Heart left ventricle (tissue), 16 donors: ENCODE results near the gene EIF1. TPM values are rescaled to one million over a fixed set of nuclear protein-coding genes. Genes with fewer than 3 reads are reported as not detected.

Experiments used
- ATAC-seq, 4 donors: fragments of 200-7000 bp; cut with Tn5 transposase; one replicate each; pipeline ENCODE4 v1.9.1; 2020 to 2022; ENCODE audit warnings: moderate library complexity in 4 of 4, mild to moderate bottlenecking in 3 of 4, moderate number of reproducible peaks in 1 of 4
- DNase-seq, 5 donors: peaks; one replicate each; pipeline ENCODE4 v3.0.0-alpha.2; 2020
- H3K27ac ChIP-seq, 12 donors: fragments of 200-600 bp; sonication (generic) in 4 of 12; one replicate each; pipeline versions ENCODE4 v1.5.0 to v1.8.0; 2016 to 2022; ENCODE audit warnings: mild to moderate bottlenecking in 2 of 12
- H3K27me3 ChIP-seq, 9 donors: fragments of 200-600 bp; sonication (generic) in 2 of 9; one replicate each; pipeline versions ENCODE4 v1.5.1 to v1.8.0; 2016 to 2022; ENCODE audit warnings: mild to moderate bottlenecking in 3 of 9
- H3K36me3 ChIP-seq, 9 donors: fragments of 200-600 bp; sonication (generic) in 2 of 9; one replicate each; pipeline versions ENCODE4 v1.5.0 to v1.8.0; 2018 to 2022; ENCODE audit warnings: mild to moderate bottlenecking in 2 of 9
- H3K4me1 ChIP-seq, 12 donors: fragments of 200-600 bp; sonication (generic) in 4 of 12; one replicate each; pipeline versions ENCODE4 v1.5.0 to v1.8.0; 2016 to 2022; ENCODE audit warnings: mild to moderate bottlenecking in 3 of 12
- H3K4me3 ChIP-seq, 12 donors: fragments of 200-600 bp; sonication (generic) in 4 of 12; one replicate each; pipeline versions ENCODE4 v1.5.0 to v1.8.0; 2017 to 2022; ENCODE audit warnings: mild to moderate bottlenecking in 9 of 12, moderate library complexity in 4 of 12
- H3K9me3 ChIP-seq, 12 donors: fragments of 200-600 bp; sonication (generic) in 4 of 12; one replicate each; pipeline versions ENCODE4 v1.5.0 to v1.8.0; 2016 to 2022; ENCODE audit warnings: mild to moderate bottlenecking in 1 of 12
- CTCF ChIP-seq, 12 donors: fragments of 200-600 bp; sonication (generic) in 4 of 12; IDR thresholded peaks; one replicate each; pipeline versions ENCODE4 v1.5.0 to v1.8.0; 2018 to 2022; ENCODE audit warnings: antibody characterized with exemption in 12 of 12, mild to moderate bottlenecking in 5 of 12
- POLR2A ChIP-seq, 2 donors: fragments of 450-650 bp; IDR thresholded peaks; one replicate each; pipeline ENCODE4 v1.6.1; 2017; ENCODE audit warnings: antibody characterized with exemption in 2 of 2, mild to moderate bottlenecking in 2 of 2, moderate library complexity in 2 of 2
- WGBS, 4 donors: extraction: QIAGEN DNeasy Blood & Tissue Kit in 2 of 4; methylation state at CpG; one replicate each; pipeline versions ENCODE4 v1.1.5 to v1.1.7; 2013 to 2018; 5-methylcytosine and 5-hydroxymethylcytosine counted together
- intact Hi-C, 10 donors: fragments of 100-400 bp; cut with DNase I; formaldehyde crosslinking; loops; one replicate each; pipeline versions ENCODE4 v1.11.1 to v1.14.2; 2022
- polyA plus RNA-seq, 2 donors: library from polyadenylated mRNA; stranded (reverse); fragments of 200-250 nt; gene quantifications; one replicate each; pipeline ENCODE4 v1.2.3, GENCODE V29; 2013
- total RNA-seq, 9 donors: library from RNA; depleted of rRNA in 2 of 9; stranded (reverse); fragments of >200 nt in 2 of 9; fragmentation: NEBNext Ultra II Directional in 3 of 9; extraction: Animal tissue kit (Norgen Biotek cat#: 25700) in 3 of 9; gene quantifications; one replicate each; pipeline versions ENCODE4 v1.1.0 to v1.2.4, GENCODE V29; 2016 to 2023
- donor health status: ischemic (EF 13 %, LVEDD 7.1; RV severe dilation, severe dysfunction).
- donor health status: healthy with polysubstance abuse.
- donor health status: DM: no; HTN: yes; CAD: no.
- donor health status: DM: no; HTN: no; CAD: no.
- donor health status: ischemic (EF 25% LVEDD 6.9; RV normal size, moderate dysfunction).
- donor health status: ischemic (EF 25% LVEDD 5.7; RV mildly dilated, moderate dysfunction).
- donor health status: healthy.
- donor health status: DM: yes; HTN: yes; CAD: no.
- donor health status: ischemic (EF 35%, LVEDD 5.7; RV mildly dilated, moderate dysfunction).
- donor health status: nonischemic (EF 11% LVEDD 7.7; RV severe dilation, severe dysfunction).
- donor health status: DM: yes; HTN: yes; CAD: no.
- donor health status: PGD.
- donor health status: ischemic (EF 29% LVEDD 5.4; RV normal size, mild dysfunction).
- donor health status: nonischemic (EF 23%, LVEDD 6.1; RV moderate dilation, normal function).

Gene EIF1
- total and polyA plus RNA-seq, 11 donors: 402 to 1,338 (median 1,111) TPM

- Histone ChIP-seq H3K27ac (no peak overlapping the region), H3K9me3 (no peaks in the 10 kb centered on the region), H3K4me3 (no peak overlapping the region), H3K36me3 (no peaks in the 10 kb centered on the region), H3K4me1 (peaks cover 3 to 25% (median 16%) of the 10 kb centered on the region in 12 donors), H3K27me3 (peaks cover 28 to 47% (median 43%) of the 10 kb centered on the region in 9 donors)
- TF ChIP-seq POLR2A (IDR thresholded peaks at IDR 0.05) (no peak), CTCF (IDR thresholded peaks at IDR 0.05) (peak; percentile 97 to 100 (median 98))
- DNase-seq (peak; percentile 75 to 88 (median 76)), ATAC-seq (peak; percentile 70 to 91 (median 88))
- intact Hi-C loops: loop anchor here in 9 of 10 donors (1.0 to 10.0 kb wide), 7 partner anchors 34 to 217 kb away; no protein-coding TSS in a partner anchor
- WGBS, 4 donors: 31 to 33% (median 33%) methylated on average over 9 to 10 of the region's 10 CpGs
Observed at GRCh38 chr17:41738077-41738800, 49.6 kb downstream of the EIF1 start.

GRCh38 chr17:41738801-41739112, 50.1 kb downstream of the EIF1 start:
- Histone ChIP-seq H3K9me3 (no peaks in the 10 kb centered on the region), H3K27me3 (peaks cover 24 to 41% (median 37%) of the 10 kb centered on the region in 9 donors), H3K4me3 (no peak overlapping the region), H3K27ac (no peak overlapping the region), H3K36me3 (no peaks in the 10 kb centered on the region), H3K4me1 (peaks cover 3 to 23% (median 15%) of the 10 kb centered on the region in 12 donors)
- ATAC-seq (no peak), DNase-seq (no peak)
- intact Hi-C loops: loop anchor here (1.0 to 10.0 kb wide), 7 partner anchors 34 to 216 kb away; no protein-coding TSS in a partner anchor
- TF ChIP-seq CTCF (IDR thresholded peaks at IDR 0.05): no peak
- 90 to 97% (median 93%) methylated on average over 5 of the region's 5 CpGs for WGBS, 4 donors

GRCh38 chr17:41739661-41740352, 51.1 kb downstream of the EIF1 start:
- Histone ChIP-seq H3K27me3 (peaks cover 13 to 31% (median 27%) of the 10 kb centered on the region in 9 donors), H3K9me3 (no peaks in the 10 kb centered on the region), H3K4me1 (peaks cover 0 to 13% (median 5%) of the 10 kb centered on the region in 12 donors), H3K36me3 (no peaks in the 10 kb centered on the region), H3K27ac (no peak overlapping the region), H3K4me3 (no peak overlapping the region)
- 58 to 81% (median 74%) methylated on average over 6 to 9 of the region's 9 CpGs for WGBS, 4 donors
- DNase-seq (no peak), ATAC-seq (no peak)
- intact Hi-C loops: loop anchor here in 5 of 10 donors (1.0 to 10.0 kb wide), 7 partner anchors 32 to 215 kb away; no protein-coding TSS in a partner anchor
- no peak for TF ChIP-seq POLR2A (IDR thresholded peaks at IDR 0.05)
- TF ChIP-seq CTCF (IDR thresholded peaks at IDR 0.05): no peak

- no peak overlapping the region for H3K27ac ChIP-seq
- DNase-seq (no peak), ATAC-seq (no peak)
- H3K27me3 ChIP-seq: peaks cover 6 to 24% (median 20%) of the 10 kb centered on the region in 9 donors
- intact Hi-C loops: no loop called here
- no peaks in the 10 kb centered on the region for H3K9me3 ChIP-seq
- WGBS, 4 donors: 92 to 94% (median 93%) methylated on average over 5 of the region's 5 CpGs
- H3K4me3 ChIP-seq: no peak overlapping the region
- no peak for TF ChIP-seq POLR2A (IDR thresholded peaks at IDR 0.05)
- TF ChIP-seq CTCF (IDR thresholded peaks at IDR 0.05): no peak
- peaks cover 0 to 6% (median 0%) of the 10 kb centered on the region in 12 donors for H3K4me1 ChIP-seq
- H3K36me3 ChIP-seq: no peaks in the 10 kb centered on the region
Observed at GRCh38 chr17:41740506-41740905, 51.8 kb downstream of the EIF1 start.
